ENCODE data around the gene TIAM2.
"Not testable (repeated sequence)": the region's sequence is repeated elsewhere in the genome, so short reads cannot be mapped to it uniquely, and the experiment has no call there.

The TIAM2 gene

DNA sequence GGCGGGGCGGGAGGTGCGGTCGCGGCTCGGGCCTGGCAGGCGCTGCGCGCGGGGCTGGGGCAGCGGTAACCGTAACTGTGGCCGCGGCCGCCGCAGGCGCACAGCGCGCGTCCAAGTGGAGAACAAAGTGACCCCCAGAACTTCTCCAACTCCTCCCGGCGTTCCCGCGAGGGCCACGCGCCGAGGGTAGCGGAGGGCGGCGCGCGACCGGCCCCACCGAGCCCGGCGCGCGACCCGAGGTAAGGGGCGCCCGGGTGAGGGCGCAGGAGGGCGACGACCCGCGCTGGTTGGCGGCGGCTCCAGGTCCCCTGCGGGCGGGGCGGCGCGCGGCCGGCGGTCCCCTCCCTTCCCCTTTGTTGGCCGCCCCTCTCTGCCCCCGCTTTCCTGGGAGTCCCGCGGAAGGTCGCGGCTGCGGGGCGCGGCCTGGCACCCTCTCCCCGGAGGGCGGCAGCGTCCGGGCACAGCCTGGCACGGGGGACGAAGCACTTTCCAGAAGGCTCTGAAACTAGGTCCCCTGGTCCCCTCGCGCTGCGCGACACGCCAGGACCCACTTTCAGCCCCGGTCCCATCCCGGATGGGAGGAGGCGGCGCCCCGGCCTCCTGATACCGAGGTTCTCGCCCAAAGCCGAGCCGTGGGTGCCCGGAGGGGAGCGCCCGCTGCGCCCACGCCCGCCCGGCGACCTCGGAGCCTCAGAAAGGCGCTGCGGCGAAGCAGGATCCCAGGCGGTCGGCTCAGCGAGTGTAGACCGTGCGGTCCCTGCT lies at the start of gene TIAM2:
Gene TIAM2, plus strand, starts transcription at position 62 of the 762 bp plus-strand sequence. CDS start 133,909 bp downstream, outside the sequence.
- DNase-seq: no peak

DNA sequence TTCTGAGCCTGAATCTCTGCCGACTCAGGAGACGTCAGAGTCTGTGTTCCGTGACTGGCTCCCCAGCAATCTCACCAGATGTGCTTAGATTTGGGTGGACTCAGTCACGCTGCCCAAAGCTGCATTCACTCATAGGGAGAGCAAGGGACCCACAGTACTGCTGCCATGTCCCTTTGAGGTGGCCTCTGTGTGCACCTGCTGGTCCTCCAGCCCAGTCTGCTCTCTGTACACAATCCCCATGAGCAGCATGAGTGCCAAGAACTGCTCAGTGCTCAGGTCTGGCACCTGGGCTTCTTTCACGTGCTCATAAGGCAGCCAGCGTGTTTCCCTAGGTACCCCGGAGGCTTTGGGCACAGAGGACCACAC lies 44.2 kb upstream of the TIAM2 start:
- no peak for DNase-seq

DNA sequence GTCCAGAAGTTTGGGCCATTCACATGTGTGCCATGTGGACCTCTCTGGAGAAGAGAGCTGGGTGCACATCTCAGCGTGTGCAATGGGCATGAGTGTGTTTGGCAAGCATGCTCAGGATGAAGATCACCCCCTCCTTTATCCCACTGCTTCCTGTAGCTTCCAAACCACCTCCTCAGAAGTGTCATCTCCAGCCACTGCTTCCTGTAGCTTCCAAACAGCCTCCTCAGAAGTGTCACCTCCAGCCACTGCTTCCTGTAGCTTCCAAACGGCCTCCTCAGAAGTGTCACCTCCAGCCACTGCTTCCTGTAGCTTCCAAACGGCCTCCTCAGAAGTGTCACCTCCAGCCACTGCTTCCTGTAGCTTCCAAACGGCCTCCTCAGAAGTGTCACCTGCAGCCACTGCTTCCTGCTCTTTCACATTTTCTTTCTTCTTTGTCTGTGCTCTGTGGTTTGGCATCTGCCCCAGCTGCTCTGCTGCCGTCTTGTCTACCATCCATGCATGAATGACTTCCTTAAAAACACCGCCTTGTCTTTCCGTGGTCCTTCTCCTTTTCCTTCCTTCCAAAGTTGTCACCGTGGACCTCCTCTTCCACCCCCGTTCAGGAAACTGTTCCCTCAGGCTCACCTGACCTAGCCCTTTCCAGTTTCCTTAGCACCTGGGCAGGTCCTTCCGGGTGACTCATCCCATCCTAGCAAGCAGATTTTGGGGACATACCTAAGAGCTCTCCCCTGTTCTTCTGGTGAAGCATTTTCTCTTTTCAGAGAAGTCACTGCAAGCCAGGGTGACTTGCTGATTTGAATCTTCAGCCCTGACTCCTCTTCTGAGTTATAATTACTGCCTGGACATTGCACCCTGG lies 43.5 kb upstream of the TIAM2 start:
- DNase-seq: no peak

DNA sequence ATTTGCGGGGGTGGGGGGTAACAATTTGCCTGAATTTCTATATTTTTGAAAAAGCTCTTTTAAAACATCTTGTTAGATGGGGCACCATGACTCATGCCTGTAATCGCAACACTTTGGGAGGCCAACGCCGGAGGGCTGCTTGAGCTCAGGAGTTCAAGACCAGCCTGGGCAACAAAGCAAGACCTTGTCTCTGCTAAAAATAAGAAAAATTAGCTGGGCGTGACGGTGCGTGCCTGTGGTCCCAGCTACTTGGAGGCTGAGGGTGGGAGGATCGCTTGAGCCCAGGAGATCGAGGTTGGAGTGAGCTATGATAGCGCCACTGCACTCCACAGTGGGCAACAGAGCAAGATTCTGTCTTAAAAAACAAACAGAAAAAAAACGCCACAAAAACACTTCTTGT lies 41.5 kb upstream of the TIAM2 start:
- DNase-seq: no peak

DNA sequence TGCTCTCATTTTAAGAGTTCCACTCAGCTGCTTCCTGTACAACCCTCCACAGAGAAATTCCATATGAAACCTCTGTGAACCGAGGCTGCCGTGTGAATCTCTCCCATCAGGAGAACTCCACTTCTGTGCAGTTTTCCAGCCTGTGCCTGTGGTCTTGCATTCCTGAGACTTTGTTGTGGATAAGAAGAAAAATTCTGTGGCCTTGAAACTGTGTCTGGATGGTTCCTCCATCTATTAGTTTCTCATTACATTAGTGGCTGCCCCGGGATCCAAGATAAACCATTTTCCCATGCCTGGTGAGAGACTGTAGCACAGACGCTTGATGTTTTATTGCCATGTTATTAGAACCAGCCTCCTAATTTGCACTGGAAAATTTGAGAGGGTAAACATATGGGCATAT lies 40.8 kb upstream of the TIAM2 start:
- DNase-seq: no peak

DNA sequence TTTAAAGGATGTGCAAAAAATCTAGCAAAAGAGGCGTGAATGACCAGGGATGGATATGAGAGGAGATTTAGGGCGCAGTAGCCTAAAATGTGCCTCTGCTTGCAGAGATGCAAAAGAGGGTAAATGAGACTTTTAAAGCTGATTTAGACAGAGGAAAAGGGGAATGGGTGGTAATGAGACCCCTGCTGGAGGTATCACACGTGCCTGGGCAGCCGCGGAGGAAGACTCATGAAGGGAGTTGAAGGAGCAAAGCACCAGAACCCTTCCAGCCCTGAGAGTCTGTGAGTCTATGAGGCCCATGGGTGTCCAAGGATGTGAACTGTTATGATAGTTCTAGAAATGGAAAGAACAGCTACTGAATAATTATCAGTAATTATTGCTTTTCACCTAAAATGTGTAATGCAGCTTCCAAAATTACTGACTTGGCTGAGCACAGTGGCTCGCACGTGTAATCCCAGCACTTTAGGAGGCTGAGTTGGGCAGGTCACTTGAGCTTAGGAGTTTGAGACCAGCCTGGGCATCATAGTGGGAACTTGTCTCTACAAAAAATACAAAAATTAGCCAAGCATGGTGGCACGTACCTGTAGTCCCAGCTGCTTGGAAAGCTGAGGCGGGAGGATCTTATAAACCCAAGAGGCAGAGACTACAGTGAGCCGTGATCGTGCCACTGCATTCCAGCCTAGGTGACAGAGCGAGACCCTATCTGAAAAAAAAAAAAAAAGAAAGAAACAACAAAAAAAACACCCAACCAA lies 38.2 kb upstream of the TIAM2 start:
- DNase-seq: no peak

DNA sequence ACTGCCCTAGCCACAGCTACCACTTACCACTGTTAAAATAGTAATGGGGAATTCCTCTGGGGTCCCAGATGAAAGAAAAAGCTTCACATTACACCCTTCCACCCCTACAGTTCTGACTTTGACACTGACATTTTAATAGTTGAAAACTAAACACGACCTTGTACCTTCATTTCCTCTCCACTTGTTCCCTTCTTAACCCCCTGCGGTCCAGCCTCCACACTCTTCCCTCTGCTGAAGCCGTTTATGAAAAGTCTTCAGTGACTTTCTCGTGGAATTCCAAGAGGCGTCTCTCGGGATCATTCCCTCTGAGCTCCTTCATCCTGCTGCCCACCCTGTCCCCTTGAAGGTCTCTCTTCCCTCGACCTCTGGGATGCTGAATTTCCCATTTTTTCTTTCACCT lies 36.6 kb upstream of the TIAM2 start:
- DNase-seq: no peak

DNA sequence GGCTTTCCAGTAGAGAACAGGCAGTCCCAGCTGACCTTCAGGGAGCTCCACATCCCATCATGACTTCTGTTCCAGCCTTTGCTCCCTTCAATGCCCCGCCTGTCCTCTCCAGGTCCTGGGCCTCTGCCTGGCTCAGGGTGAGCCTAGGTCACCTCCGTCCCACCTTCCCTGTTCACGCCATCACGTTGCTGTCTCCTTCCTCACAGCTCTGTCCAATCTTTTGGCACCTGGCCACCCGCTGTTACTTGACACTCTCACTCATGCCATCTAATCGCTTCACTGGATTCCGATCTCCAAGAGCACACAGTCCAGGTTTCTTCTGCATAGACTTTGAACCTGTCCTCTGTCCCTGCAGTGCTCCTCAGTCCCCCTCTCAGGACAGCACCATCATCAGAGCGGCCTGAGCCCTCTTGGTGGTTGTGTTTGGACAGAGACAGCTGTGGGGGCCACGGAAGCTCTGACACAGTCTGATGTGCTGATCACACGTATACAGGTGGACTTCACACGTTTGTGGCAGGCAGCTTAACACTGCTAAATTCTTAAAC lies 34.7 kb upstream of the TIAM2 start:
- no peak for DNase-seq

DNA sequence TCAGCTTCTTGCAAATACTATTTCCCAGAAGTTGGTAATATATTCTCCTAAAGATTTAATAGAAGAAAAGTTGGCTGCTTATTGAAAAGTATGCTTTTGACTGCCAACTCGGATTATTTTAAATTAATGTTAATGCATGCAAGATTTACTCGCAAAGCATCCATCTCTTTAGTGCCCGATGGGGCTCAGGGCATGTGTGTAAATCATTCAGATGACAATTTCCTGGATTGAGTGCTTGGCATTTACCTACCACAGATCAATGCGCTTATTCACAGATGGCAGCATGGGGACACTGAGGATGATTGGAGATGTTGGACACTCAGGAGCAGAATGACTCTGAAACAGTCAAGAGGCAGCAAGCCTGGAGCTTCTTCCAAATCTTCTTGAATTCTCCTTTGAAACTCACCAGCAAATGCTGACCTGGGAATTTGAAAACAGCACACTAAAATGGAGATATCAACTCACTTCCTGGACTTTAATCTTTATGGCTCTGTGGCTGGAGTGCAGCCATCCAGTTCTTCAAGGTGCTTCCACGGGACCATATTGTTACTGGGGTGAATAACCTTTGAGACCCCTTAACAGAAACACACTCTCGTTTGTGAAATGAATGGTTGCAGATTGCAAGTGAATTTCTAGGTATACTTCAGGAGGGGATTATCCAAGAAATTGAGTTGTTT lies 34.1 kb upstream of the TIAM2 start:
- no peak for DNase-seq

DNA sequence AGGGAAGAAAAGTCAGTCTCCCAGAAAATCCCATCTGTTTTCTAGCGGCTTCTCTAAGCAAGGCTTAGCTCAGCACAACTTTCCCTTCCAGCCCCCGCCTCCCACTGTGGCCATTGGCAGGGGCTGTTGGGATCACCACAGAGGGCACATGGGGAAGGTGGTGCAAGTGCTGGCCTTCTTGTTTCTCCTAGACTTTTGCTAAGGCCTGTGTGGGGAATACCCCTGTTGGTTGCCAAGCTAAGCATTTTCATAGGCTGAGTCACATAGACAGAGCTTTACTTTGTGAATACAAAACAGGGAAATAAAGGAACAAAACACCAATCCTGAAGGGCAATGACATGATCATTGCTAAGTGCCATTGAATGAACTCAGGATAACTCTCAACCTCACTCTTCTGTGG lies 32.4 kb upstream of the TIAM2 start:
- no peak for DNase-seq

DNA sequence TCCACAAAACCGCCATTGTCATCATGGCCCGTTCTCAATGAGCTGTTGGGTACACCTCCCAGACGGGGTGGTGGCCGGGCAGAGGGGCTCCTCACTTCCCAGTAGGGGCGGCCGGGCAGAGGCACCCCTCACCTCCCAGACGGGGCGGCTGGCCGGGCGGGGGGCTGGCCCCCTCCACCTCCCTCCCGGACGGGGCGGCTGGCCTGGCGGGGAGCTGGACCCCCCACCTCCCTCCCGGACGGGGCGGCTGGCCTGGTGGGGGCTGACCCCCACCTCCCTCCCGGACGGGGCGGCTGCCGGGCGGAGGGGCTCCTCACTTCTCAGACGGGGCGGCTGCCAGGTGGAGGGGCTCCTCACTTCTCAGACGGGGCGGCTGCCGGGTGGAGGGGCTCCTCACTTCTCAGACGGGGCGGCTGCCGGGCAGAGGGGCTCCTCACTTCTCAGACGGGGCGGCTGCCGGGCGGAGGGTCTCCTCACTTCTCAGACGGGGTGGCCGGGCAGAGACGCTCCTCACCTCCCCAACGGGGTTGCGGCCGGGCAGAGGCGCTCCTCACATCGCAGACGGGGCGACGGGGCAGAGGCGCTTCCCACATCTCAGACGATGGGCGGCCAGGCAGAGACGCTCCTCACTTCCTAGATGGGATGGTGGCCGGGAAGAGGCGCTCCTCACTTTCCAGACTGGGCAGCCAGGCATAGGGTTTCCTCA lies 28.9 kb upstream of the TIAM2 start:
- not testable (repeated sequence) for DNase-seq

DNA sequence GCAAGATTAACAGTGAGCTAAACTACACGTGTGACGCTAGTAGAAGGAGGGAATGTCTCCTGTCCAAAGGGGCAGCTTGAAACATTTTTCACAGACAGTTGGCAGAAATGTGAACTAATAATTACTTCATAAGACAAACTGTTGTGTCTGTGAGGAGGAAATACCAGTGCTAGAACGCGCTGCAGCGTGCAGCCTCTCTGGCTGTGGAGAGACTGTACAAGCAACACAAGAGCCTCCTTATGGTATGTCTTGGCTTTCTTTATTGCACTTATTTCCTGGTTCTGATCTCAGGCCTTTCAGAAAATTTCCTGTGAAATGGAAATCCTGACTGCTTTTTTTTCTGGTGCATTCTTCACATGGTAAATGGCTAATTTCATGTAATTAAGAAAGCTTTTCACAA lies 25.3 kb upstream of the TIAM2 start:
- DNase-seq: no peak

DNA sequence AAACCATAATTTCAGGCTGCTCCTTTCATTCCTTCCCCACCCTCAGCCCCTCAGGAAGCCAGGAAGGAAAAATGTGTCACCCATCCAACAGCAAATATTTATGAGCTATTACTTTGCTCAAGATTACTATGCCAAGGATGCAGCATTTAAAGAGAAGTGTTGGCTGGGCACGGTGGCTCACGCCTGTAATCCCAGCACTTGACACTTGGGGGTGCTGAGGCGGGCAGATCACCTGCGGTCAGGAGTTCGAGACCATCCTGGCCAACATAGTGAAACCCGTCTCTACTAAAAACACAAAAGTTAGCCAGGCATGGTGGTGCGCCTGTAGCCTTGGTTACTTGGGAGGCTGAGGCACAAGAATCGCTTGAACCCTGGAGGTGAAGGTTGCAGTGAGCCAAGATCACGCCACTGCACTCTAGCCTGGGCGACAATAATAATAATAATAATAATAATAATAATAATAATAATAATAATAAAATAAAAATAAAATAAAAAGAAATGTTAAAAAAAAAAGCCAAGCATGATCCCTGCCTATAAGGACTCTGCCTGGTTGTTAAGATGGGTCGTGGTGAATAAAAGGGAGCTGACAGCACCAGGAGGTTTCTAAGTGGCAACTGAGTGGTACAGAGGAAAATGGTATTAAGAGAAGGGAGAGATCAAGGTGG lies 20.5 kb upstream of the TIAM2 start:
- DNase-seq: no peak

DNA sequence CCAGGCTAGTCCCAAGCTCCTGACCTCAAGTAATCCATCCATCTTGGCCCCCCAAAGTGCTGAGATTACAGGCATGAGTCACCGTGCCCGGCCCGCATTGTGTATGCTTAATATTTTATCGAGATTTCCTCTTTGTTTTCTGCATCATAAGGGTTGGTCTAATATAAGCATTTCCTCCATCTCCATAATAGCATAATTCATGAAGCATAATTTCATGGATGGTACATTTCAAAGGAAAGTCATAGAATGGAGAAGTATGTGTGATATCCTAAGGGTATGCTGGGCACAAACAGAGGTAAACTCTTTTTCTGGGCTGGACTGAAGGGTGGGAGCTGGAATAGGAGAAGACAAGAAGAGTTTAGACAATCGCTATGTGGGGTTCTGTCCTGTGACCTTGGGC lies 17.5 kb upstream of the TIAM2 start:
- DNase-seq: no peak

DNA sequence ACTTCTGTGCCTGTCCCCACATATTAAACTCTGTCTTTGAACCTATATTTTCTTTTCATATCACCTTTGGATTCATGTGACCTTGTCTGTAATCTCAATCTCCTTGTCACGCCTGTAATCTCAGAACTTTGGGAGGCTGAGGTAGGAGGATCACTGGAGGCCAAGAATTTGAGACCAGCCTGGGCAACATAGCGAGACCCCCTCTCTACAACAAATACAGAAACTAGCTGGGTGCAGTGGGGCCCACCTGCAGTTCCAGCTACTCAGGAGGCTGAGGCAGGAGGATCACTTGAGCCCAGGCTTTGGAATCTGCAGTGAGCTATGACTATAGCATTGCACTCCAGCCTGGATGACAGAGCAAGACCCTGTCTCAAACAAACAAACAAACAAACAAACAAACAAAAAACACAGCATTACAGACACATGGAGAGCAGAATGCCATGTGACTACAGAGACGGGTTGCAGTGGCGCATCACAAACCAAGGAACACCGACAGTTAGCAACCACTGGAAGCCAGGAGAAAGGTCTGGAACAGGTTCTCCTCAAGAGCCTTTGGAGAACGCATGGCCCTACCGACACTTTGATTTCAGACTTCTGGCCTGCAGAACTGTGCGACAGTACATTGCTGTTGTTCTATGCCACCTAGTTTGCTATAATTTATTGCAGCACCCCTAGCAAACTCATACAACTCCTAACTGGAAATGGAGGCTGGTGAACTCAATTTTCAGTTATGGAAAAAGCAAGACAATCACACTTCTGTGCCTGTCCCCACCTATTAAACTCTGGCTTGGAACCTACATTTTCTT lies 14.6 kb upstream of the TIAM2 start:
- DNase-seq: no peak

DNA sequence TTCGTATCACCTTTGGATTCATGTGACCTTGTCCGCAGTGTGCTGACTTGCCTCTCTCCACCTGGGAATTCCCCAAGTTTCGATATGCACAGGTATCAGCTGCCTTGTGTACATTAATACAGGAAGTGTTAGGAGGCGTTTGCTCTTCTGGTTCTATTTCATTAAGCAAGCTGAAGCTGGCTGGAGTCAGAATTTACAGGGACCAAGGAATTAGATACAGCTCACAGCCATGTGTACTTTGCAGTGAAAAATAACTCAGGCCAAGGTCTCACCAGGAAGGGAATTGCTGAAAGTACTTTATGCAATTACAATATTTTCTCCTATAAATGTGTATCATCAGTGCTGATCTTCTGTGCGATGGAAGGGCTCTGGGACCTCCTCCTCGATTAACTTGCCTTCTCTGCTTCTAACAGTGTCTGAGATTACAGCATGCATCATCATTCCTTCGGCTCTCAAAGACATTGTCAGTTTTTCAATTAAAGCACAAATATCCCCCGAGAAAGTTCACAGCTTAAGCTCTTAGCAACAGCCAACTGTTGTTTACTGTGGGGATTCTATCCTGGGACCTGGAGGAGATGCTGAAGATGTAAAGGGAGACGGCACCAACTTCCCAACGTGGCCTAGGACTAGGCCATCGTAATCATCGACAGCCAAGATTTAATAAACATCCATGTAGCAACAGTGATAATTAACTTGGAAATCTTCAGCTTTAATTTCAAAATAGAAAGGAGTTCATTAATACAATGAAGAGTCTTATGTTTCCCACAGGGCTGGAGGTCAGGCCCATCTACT lies 13.8 kb upstream of the TIAM2 start:
- DNase-seq: no peak

DNA sequence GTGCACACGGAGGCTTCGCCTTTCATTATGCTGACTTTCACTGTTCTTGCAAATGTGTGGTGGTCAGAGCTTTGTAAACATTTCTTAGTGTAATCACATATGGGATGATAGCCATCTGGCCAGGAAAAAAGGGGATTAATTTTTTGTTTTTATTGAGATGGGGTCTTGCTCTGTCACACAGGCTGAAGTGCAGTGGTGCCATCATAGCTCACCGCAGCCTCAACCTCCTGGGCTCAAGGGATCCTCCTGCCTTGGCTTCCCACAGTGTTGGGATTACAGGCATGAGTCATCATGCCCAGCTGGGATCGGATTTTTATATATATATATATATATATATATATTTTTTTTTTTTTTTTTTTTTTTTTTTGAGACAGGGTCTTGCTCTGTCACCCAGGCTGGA lies 11.0 kb upstream of the TIAM2 start:
- DNase-seq: no peak

DNA sequence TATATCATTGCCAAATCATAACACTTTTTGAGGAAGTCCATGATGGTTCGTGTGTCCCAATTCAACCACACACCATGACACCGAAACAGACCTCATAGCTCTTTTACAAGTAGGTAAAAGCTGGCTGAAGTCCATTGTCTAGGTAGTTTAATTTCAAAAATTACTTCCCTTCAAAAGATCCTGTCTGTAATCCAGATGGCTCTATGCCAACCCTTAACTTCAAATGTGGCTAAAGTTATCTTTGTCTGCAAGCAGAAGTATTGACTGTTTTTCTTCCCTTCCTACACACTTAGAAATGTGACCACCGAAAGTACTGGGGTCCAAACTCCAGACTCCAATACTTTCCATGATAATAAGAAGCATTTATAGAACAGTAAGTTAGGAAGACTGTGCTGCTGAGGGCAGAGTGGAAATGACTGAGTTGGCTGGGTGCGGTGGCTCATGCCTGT lies 8.3 kb upstream of the TIAM2 start:
- DNase-seq: no peak

DNA sequence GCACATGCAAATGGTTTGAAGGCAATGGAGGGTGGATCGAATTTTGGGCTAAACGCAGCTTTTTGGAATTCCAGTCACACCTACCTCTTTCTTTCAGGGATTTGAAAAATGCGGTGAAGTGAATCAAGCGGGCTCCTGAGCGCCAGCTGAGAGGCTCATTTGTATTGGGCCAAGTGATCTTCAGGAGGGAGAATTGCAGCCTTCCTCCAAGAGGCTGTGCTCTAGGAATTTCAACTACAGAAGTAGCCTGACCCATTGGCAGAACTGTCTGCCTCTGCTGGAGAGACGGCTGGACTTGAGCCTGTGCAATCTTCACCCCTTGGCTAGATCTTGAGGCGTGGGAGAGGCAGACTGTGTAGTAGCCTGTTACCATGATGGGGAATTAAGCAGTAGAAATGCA lies 5.7 kb upstream of the TIAM2 start:
- DNase-seq: no peak

DNA sequence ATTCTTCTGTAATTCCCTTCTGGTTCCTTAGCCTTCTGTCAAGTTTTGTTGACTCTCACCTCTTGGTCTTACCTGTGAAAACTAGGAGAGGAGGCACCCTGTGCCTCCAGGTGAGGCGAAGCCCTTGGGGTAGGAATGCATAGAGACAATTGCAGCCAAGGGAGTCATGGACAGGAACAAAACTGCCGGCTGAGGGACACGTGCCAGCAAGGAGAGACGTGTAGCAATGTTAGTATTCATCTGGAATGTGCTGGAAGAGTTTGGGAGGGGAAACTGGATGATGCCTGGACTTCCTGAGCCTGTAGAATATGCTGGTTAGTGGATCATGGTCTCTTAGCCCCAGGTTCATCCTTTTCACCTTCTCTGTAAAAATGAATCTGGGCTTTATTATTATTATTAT lies 3.9 kb upstream of the TIAM2 start:
- DNase-seq: no peak

Data from COR-L47 (cell line).